ENCODE data around the gene YKT6.
A peak's percentile ranks its signal among the peaks of the same experiment; 100 is the strongest.

YKT6 gene

DNA sequence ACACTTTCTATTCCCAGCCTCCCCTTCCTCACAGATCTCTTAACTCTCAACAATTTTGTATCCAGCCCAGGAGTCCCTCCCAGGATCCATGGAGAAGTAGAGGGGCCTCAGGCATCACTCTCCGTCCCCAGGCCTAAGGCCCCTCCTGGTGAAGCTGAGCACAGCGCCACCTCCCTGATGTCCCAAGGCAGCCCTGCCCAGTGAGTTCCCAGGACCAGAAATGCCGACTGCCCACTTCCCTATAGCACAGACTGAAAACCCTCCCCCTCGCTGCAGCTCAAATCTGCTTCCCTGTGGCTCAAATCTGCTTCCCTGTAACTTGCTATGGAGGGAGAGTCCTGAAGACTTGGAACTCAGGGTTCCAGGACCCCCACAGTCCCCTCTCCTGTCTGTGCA is 35.6 kb downstream of the YKT6 start:
- DNase-seq: no peak

DNA sequence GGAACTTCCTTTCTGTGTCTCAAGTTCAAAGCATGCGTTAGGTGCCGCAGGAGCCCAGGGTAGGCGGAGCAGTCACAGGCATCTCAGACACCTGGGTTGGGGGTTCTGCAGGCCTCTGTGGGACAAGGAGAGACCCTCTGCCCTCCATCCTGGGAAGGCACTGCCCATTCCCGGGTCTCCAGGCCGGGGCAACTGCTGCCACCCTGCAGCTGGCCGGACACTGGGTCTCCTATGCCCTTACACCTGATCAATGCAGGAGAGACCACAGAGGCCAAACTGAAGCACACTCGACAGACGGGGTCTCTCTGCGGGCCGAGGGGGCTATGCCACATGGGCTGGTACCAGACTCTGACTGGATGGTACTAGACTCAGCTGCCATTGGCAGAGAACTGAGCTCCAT is 36.9 kb downstream of the YKT6 start:
- DNase-seq: no peak

GRCh38 chr7:44238116-44238695 is 37.4 kb downstream of the YKT6 start:
- no peak for DNase-seq

- no peak for DNase-seq
These were observed 38.6 kb downstream of the YKT6 start for GRCh38 chr7:44239361-44239760.

DNA sequence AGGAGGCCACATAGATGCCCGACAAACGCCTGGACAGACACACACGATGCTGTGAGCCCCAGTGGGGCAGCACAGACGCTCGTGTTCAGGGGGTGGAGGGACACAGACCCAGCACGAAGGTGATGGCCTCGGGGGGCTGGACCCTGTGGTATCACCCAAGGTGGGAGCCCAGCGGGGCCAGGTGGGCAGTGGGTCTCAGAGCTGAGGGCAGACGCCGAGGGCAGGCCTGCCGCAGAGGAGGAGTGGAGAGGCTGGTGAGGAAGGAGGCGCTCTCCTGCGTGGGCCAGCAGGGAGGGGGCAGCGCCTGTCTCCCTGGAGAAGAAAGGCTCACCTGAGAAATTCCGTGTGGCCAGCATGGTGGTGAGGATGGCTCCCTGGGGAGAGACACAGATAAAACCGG is 39.6 kb downstream of the YKT6 start:
- DNase-seq: no peak

GRCh38 chr7:44240983-44241510 is 40.3 kb downstream of the YKT6 start:
- peak; percentile 50 for DNase-seq

DNA sequence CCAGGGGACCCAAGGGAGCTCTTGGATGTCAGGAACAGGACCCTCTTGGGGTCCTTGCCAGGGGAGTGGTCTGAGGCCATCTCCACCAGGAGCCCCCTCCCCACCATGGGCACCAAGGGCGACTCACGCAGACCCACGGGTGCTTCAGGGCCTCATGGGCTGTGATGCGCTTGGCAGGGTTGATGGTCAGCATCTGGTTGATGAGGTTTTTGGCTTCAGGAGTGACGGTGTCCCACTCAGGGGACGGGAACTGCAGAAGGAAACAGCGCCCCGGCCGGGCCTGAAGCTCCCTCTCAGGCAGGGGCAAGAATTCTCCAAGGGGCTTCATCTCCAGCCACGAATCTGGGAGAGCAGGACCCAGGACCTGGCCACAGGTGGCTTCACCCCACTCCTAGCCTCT is 41.3 kb downstream of the YKT6 start:
- DNase-seq: no peak

DNA sequence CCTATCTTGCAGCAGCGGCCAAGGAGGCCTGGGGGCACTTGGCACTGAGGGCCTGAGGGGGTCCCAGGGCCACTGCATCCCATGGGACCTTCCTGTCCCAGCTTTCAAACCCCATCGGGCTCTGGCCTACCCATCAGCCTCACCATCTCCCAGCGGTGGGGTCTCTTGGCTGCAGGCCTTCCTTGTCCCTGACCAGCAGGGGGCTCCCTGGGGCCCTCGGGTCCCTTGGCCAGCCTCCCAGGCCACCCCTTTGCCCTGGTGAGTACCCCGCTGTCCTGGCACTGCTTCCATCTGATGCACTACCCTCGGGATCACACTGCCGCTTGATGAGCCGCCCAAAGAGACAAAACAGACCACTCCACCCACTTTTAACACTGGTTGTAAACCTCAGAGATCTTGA is 43.5 kb downstream of the YKT6 start:
- no peak for DNase-seq

- DNase-seq: no peak
These were observed 45.8 kb downstream of the YKT6 start for GRCh38 chr7:44246396-44247113.

GRCh38 chr7:44247868-44248651 is 47.3 kb downstream of the YKT6 start:
- DNase-seq: no peak

DNA sequence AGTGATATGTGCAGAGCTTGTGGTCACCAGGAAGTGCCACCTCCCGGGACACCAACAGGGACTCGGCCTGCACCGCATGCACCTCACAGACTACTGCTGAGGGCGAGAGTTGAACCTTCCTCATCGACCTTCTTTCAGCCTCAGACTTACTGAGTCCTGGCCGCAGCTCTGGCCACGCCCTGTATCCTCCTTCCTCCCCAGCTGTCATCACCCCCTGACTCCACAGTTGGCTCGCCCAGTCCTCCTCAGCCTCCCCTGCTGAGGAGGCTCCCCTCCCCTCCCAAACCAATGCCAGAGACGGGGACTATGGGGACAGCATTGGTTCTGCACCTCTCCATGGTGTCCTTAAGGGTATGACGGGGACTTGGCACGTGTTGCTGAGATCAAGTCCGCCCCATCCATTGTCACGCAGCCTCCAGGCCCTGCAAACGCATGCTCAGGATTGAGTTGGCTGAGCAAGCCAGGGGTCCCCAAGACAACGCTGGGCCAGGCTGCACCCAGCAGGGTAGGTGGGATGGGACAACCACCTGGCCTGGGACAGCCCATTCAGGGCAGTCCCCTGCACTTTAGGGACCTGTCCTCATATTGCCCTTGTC is 49.0 kb downstream of the YKT6 start:
- no peak for DNase-seq

DNA sequence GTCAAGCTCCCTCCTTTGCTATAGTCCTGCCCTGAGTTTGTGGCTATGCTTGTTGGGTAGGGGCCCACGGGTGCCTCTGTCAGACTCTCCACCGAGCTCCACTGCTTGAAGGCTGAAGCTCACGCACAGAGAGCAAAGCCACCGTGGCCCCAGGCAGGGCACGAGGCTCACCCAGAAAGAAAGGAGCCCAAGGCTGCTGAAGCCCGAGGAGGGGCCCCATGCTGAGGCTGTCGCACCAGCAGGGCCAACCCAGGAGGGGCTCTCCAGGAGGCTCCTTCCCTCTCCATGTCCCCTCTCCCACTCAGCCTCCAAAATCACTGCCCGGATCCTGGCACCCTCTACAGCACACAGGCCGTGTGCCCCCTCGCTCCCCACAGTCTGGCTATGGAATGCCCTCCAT is 50.5 kb downstream of the YKT6 start:
- DNase-seq: no peak

DNA sequence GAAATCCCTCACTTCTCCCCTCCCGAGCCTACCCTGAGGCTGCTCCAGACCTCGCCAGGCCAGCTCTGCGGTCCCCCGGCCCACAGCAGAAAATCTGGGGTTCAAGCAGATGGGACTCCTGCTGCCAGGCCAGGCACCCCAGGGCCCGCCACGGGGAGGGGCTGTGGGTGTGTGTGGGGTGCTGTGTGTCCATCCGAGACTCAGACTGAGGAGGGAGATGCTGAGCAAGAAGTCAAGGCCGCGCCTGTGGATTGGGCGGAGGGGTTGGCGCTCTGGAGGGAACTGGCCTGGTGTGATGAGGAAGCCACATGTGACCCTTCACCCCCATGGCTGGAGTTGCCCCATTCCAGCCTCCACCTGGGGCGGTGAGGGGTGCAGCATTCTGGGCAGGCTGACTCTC is 51.1 kb downstream of the YKT6 start:
- DNase-seq: no peak

DNA sequence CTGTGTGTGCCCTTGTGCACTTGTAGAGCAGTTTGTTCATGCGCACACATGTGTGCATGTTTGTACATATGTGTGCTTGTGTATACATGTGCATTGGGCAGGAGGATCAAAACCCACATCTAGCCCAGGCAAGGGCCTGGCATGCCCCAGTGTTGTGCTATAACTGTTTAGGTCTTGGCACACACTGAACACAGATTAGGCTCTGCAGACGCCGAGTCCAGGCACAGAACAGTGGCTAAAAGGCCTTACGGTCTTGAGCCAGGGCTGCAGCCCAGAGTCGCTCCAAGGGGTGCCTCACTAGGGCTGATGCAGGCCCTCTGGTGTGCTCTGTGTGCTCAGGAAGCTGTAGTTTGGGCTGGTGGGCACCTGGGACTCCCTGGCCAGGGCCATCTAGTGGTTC is 55.7 kb downstream of the YKT6 start:
- DNase-seq: no peak

- DNase-seq: no peak
These were observed 56.4 kb downstream of the YKT6 start for GRCh38 chr7:44257213-44257612.

DNA sequence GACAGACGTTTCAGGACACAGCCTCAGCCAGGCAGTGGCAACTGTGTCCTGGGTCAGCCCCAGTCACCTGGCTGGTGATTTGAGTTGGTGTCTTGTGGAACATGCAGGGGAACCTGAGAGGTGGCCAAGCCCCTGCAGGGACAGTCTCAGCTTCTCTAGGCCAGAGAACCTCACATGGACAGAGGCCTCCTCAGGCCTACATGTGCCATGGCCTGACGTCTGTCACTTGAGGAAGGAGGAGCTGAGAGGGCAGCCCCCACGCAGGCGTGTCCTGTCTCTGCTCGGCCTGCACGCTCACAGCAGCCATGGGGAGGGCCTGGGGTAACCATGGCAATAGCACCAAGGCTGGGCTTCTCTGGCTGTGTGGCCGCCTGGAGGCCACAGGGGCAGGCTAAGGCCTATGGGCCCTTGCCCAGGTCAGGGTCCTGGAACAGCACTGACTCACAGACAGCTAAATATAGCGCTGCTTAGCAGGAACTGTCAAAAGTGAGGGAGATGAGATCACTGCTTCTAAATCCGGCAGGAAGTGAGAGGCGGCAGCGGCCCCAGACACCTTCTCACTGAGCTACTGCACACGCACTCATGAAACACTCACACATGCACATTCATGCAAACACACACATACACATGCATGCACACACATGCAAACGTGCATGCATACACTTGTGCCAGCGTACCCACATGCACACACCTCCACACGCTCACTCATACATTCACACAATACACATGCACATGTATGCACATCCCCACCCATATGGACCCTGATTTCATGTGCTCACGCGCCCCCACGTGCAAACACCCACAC is 57.0 kb downstream of the YKT6 start:
- DNase-seq: peak; percentile 74

DNA sequence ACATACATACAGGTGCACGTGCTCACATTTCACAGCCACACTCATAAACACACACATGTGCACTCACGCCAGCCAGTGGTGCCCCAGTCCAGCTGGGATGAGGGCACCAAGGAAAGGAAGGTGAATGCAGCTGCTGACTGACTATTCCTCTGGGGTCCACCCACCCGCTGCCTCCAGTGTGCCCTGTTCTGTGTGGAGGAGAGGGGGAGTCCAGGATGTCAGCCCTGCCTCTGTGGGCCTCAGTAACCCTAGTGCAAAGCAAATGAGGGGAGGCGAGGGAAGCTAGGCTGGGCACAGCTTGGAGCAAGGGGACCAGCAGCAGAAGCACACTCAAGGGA is 57.6 kb downstream of the YKT6 start:
- no peak for DNase-seq

- no peak for DNase-seq
These were observed 58.2 kb downstream of the YKT6 start for GRCh38 chr7:44258865-44259546.

- DNase-seq: peak; percentile 24
These were observed 59.0 kb downstream of the YKT6 start for GRCh38 chr7:44259547-44260457.

DNA sequence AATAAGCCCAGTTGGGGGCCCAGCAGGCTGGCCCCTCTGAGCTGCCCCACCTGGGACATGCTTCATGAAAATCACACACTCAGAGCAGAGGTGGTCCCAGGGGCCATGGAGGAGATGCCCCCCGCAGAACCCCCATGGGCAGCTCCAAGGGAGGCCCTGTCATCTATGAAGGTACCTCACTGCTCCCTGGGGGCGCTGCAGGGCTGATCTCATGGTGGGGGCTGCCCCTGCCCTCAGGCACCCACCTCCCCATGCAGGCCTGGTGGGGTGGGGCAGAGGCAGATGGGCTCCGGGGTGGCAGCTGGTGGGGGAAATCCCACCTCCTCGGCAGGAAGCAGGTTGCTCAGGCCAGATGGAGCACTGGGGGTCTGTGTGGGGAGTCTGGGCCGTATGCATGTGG is 60.5 kb downstream of the YKT6 start:
- DNase-seq: no peak

DNA sequence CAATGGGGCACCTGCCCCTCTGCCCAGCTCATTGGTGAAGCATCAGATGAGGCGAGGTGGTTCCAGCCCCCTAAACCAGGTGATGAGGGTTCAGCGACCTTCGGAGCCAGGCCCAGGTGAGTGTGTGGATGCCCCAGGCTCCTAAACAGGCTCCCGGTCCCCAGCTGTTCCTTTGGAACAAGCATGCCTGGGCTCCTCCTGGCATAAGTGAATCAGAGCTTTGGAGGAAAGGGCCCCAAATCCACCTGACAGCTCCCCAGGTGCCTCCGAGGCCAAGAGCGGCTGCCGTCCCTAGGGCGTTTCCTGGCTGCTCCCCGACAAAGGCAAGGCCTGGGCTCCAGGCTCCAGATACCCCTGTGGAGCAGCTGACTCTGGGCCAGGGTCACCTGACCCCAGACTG is 61.3 kb downstream of the YKT6 start:
- DNase-seq: no peak

All from GOT3 (cell line).